Hepatic stellate cell (primary cell): ENCODE results near the gene ZSCAN4.

ENCODE experiments used
- DNase-seq: peaks from one replicate; pipeline ENCODE4 v3.0.0; 2011; ENCODE audit warnings: low spot score

The ZSCAN4 gene

DNA sequence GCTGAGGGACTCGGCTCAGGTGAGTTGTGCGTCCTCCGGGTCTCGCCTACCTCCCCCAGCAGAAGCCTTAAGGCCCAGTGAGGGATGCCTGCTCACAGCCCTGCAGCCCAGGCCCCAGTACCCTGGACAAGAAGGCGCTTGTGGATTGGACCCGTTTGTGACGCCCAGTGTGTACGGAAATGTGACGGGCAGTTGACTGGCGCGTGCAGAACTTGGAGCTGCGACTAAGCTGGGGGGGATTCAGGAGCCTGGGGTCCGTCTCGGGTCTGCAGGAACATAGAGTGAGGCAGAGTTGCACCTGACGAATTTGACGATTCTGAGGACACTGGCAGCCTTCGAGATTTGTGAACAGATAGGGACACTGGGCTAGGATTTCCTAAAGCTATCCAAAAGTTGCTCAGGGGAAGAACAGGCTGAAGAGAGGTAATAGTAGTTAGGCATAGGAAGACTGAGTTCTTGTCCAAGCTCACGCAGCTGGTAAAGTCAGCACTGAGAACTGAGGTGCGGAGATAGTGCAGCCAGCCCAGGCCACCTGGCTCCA lies 13.6 kb downstream of the ZSCAN4 start:
- DNase-seq: no peak

DNA sequence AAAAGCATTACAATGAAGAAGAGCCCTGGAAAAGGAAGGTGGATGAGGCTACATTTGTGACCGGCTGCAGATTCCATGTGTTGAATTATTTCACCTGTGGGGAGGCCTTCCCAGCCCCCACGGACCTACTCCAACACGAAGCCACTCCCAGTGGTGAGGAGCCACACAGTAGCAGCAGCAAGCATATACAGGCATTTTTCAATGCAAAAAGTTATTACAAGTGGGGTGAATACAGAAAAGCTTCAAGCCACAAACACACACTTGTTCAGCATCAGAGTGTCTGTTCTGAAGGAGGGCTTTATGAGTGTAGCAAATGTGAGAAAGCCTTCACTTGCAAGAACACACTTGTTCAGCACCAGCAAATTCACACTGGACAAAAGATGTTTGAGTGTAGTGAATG lies 18.0 kb downstream of the ZSCAN4 start:
- no peak for DNase-seq

DNA sequence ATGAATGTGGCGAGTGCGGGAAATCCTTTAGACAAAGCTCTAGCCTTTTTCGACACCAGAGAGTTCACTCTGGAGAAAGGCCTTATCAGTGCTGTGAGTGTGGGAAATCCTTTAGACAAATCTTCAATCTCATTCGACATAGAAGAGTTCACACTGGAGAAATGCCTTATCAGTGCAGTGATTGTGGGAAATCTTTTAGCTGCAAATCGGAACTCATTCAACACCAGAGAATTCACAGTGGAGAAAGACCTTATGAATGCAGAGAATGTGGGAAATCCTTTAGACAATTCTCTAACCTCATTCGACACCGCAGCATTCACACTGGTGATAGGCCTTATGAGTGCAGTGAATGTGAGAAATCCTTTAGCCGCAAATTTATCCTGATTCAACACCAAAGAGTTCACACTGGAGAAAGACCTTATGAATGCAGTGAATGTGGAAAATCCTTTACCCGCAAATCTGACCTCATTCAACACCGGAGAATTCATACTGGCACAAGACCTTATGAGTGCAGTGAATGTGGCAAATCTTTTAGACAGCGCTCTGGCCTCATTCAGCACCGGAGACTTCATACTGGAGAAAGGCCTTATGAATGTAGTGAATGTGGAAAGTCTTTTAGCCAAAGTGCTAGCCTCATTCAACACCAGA lies 18.8 kb downstream of the ZSCAN4 start:
- DNase-seq: no peak

DNA sequence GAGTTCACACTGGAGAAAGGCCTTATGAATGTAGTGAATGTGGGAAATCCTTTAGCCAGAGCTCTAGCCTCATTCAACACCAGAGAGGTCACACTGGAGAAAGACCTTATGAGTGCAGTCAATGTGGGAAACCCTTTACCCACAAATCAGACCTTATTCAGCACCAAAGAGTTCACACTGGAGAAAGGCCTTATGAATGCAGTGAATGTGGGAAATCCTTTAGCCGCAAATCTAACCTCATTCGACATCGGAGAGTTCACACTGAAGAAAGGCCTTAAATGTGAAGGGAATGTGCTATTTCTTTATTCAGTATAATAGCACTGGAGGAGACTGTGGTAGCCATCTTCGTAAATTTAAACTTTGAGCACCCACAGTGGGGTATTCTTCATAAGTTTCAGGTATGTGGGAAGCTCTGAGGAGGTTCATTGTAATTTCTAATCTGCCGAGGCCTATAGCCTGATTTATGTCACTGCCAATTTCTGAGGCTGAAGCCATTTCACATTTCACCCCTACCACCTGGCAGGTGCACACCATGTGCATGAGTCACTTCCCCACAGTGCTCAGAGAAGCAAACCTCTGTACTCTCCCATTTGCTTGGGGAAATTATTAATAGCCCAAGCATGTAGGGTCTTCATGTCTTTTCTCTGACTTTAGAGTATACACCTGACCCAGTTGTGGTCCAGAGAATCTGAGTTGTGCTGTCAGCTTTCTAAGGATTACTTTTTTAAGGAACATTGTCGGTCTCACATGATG lies 19.5 kb downstream of the ZSCAN4 start:
- no peak for DNase-seq

DNA sequence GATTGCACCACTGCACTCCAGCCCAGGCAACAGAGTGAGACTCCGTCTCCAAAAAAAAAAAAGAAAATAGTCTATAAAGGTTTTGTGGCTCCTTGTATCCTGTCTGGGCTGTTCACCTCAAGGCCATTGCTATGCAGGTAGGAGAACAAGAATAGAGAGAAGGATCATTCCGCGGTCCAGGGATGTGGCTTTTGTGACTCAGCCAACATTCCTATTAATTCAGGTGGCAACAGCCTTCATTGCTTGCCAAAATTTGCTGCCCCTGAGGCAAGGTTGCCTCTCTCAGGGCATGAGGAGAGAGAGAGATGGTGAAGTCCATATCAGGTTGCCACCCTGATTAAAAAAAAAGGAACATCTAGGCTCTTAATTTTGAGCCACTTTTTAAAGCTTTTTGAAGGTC lies 21.0 kb downstream of the ZSCAN4 start:
- no peak for DNase-seq

DNA sequence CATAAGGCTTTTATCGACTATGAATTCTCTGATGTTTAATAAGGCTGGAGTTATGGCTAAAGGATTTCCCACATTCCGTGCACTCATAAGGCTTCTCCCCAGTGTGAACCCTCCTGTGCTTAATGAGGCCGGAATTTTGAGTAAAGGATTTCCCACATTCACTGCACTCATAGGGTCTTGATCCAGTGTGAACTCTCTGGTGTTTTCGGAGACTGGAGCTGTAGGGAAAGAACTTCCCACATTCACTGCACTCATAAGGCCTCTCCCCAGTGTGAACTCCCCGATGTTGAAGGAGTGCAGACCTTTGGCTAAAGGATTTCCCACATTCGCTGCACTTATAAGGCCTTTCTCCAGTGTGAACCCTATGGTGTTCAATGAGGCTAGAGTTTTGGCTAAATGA lies 32.9 kb downstream of the ZSCAN4 start:
- no peak for DNase-seq

DNA sequence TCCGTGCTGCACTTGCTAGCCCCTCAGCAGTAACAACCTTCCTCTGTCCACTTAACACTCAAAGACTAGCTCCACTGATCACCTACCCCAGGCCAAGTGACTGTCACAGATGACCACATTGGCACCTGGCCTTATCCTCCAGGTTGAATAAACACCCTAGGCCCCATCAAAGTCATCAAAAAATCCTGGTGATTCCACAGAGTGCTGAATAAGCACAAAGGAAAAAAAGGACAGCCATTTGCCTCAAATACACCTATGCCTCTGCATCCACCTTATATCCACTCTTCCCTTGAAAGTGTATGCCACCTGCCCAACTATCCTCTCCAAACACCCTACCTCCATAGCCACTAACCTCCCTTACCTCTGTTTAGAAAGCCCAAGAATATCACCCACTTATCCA lies 37.6 kb downstream of the ZSCAN4 start:
- no peak for DNase-seq

DNA sequence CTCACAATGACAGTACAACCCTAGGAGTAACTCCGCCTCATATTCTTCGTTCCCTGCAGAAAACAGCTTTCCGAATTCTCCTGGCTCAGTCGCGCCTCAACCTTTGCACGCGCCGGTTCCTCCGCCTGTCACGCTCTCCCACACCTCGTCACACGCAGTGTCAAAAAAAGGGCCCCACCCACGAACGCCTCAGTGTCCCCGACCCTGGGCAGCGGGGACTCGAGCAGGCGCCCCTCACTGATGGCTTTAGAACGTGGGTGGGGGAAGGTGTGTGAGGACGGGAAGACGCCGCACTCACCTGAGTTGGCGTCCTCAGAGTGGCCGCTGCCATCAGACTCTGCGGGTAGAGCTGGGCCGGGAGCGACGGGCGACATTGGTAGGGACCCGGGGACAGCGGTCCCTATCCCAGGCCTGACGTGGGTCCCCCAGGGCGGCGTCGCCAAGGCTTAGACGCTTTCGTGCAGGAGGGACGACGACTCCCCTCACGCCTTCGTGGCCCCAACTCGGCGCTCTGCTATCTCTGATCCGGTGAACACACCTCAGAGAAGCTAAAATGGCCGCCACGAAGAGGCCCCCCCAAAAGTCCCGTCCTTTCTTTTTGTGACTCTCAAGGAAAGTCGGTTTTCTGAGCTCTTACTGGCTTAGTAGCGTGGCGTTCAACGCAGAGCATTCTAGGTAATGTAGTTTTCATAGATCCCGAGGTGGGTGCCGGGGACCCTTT lies 40.1 kb downstream of the ZSCAN4 start, which contains the start of gene ZNF154:
Gene ZNF154, minus strand, starts transcription at position 564 of the 721 bp plus-strand sequence. Its CDS starts 233 bp downstream, at position 331.
- peak; percentile 92 for DNase-seq

DNA sequence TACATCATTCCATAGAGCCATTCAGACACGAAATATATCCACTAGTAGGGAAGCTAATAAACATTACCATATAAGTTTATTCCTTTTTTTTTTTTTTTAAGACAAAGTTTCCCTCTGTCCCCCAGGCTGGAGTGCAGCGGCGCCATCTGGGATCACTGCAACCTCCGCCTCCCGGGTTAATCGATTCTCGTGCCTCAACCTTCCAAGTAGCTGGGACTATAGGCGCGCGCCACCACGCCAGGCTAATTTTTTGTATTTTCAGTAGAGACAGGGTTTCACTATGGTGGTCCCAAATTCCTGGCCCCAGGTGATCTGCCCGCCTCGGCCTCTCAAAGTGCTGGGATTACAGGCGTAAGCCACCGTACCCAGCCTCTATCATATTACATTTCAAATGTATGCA lies 40.9 kb downstream of the ZSCAN4 start:
- no peak for DNase-seq

DNA sequence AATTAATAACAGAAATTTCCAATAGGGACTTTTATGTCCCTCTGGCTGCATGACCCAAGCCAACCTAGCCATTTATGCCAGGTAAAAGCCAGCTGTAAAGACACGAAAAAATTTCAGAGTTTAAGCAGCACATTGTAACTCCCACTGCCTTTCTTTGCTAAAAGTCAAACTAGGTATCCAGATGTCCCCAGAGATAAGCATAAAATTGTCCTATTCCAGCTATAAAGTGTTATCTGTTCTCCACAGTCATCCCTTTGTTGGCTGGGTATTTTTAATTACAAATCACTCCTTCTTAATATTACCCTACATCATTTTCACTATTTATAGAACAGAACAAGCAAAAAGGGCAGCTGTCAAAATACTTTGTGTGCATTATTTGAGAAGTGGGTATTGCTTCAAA lies 43.5 kb downstream of the ZSCAN4 start:
- DNase-seq: no peak

DNA sequence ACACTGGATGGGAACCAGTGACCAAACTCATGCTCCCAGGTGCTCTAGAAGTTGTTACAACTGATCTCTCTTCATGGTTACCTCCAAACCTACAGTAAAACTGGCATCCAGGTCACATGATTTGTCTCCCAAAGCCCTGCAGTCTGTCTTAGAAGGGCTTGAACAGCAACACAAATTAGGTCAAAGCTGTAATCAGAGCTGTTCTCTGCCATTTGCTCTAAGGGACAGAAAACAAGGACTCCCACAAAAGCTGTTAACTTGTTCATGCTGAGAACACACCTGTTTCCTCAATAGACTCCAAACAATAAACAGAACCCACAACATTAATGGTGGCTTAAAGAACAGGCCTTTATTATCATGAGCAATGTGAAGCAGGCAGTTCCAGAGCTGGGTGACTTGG lies 50.7 kb downstream of the ZSCAN4 start:
- no peak for DNase-seq

DNA sequence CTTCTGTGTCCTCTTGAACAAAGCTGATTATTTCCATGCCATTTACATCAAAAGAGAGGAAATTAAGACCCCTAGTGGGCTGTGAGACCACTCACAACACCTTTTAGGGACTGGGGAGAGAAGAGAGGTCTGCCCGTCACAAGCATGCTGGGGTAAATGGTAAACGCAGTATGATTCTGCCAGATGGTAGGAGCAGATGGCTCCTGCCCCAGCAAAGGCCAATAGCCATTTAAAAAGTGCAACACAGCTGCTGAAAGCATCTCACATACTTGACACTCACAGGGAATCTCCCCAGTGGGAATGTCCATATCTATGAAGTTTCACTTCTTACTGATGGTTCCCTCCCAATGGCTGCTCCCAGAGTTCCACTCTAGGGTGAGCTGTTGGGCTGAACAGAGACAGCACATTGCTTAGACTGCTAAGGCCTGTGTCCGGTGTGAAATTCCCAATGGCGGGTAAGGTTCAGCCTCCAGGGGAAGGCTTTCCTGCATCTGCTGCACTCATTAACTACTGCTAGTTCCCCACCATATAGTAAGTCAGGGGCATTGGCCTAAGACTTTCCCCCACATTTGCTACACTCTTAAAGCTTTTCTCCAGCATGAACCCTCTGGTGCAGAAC lies 51.3 kb downstream of the ZSCAN4 start:
- no peak for DNase-seq

DNA sequence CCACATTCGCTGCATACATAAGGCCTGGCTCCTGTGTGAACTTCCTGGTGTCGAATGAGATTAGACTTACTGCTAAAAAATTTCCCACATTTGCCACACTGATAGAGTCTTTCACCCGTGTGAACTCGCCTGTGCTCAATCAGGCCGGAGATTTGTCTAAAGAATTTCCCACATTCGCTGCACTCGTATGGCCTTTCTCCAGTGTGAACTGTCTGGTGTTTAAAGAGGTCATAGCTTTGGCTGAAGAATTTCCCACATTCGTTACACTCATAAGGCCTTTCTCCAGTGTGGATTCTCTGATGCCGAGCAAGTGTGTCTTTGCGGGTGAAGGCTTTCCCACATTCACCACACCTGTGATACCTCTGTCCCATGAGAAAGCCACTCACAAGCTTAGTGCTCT lies 52.1 kb downstream of the ZSCAN4 start:
- no peak for DNase-seq
